Upper lobe of left lung (tissue), 6 donors: ENCODE results near the gene MRPS5. TPM values are rescaled to one million over a fixed set of nuclear protein-coding genes. Genes with fewer than 3 reads are reported as not detected.

Source experiments
- ATAC-seq, 2 donors: fragments of 200-7000 bp; cut with Tn5 transposase; one replicate each; pipeline ENCODE4 v1.9.1; 2022; ENCODE audit warnings: mild to moderate bottlenecking in 2 of 2, moderate library complexity in 2 of 2; ENCODE audit not compliant: low FRiP score in 2 of 2
- DNase-seq, 2 donors: peaks; one replicate each; pipeline ENCODE4 v3.0.0-alpha.2; 2019 to 2020
- H3K27ac ChIP-seq, 4 donors: fragments of 200-600 bp; sonication (generic); one replicate each; pipeline ENCODE4 v1.5.1; 2016 to 2019
- H3K27me3 ChIP-seq, 4 donors: fragments of 200-600 bp; sonication (generic); one replicate each; pipeline ENCODE4 v1.5.1; 2017 to 2019
- H3K36me3 ChIP-seq, 4 donors: fragments of 200-600 bp; sonication (generic); one replicate each; pipeline ENCODE4 v1.5.1; 2016 to 2019
- H3K4me1 ChIP-seq, 4 donors: fragments of 200-600 bp; sonication (generic); one replicate each; pipeline ENCODE4 v1.5.1; 2018 to 2019
- H3K4me3 ChIP-seq, 4 donors: fragments of 200-600 bp; sonication (generic); one replicate each; pipeline ENCODE4 v1.5.1; 2017 to 2019; ENCODE audit warnings: mild to moderate bottlenecking in 2 of 4, moderate library complexity in 1 of 4
- H3K9me3 ChIP-seq, 4 donors: fragments of 200-600 bp; sonication (generic); one replicate each; pipeline ENCODE4 v1.5.1; 2018 to 2019
- CTCF ChIP-seq, 6 experiments: fragments of 450-650 bp in 4 of 6; fragments of 200-600 bp in 2 of 6; sonication (generic) in 2 of 6; IDR thresholded peaks; one replicate each; pipeline ENCODE4 v1.5.1; 2016 to 2019; ENCODE audit warnings: antibody characterized with exemption in 6 of 6
- EP300 ChIP-seq, 4 donors: sonication (generic); formaldehyde crosslinking; IDR thresholded peaks; one replicate each; pipeline ENCODE4 v1.5.1; 2017; ENCODE audit warnings: antibody characterized with exemption in 4 of 4, control low read depth in 2 of 4
- POLR2A ChIP-seq, 4 donors: fragments of 450-650 bp; IDR thresholded peaks; one replicate each; pipeline ENCODE4 v1.5.1; 2016 to 2017; ENCODE audit warnings: antibody characterized with exemption in 4 of 4, mild to moderate bottlenecking in 2 of 4
- POLR2AphosphoS5 ChIP-seq, 2 donors: sonication (generic); formaldehyde crosslinking; IDR thresholded peaks; one replicate each; pipeline ENCODE4 v1.5.1; 2017; ENCODE audit warnings: antibody characterized with exemption in 2 of 2
- WGBS, 2 donors: methylation state at CpG; one replicate each; pipeline ENCODE4 v1.1.5; 2017 to 2018; 5-methylcytosine and 5-hydroxymethylcytosine counted together
- total RNA-seq, 6 donors: library from RNA; depleted of rRNA in 4 of 6; stranded (reverse); fragments of >200 nt in 4 of 6; gene quantifications; one replicate each; pipeline versions ENCODE4 v1.1.0 to v1.2.1, GENCODE V29; 2016 to 2021
- donor health status: DM: no; HTN: no; CAD: no; lungs with moderate emphysema.
- donor health status: DM: no; HTN: yes; CAD: no; lungs with severe emphysema.

The MRPS5 gene
- total RNA-seq, 6 donors from 2014 or later, result 37.5 to 77.5 (median 47.9) TPM

- peak; percentile 77 to 82 for ATAC-seq
- peak in 1 of 2 donors; percentile 76 for DNase-seq
- H3K9me3 ChIP-seq, result no peaks in the 10 kb centered on the region
- H3K36me3 ChIP-seq, result no peaks in the 10 kb centered on the region
- no peak overlapping the region for H3K4me3 ChIP-seq
- no peaks in the 10 kb centered on the region for H3K27me3 ChIP-seq
- H3K4me1 ChIP-seq, result peaks cover 5 to 17% (median 11%) of the 10 kb centered on the region in 4 donors
- H3K27ac ChIP-seq, result peak overlapping the region in 1 of 4 donors; percentile 29
- TF ChIP-seq POLR2A (IDR thresholded peaks at IDR 0.05), result no peak
- no peak for TF ChIP-seq EP300 (IDR thresholded peaks at IDR 0.05)
- no peak for TF ChIP-seq CTCF (IDR thresholded peaks at IDR 0.05)
- TF ChIP-seq POLR2AphosphoS5 (IDR thresholded peaks at IDR 0.05), result peak; percentile 75 to 76
- whole genome bisulfite sequencing, 2 donors, result 39 to 49% methylated on average over 10 to 17 of the region's 17 CpGs
These were observed 78.1 kb downstream of the MRPS5 start for GRCh38 chr2:95043300-95044093.

DNA sequence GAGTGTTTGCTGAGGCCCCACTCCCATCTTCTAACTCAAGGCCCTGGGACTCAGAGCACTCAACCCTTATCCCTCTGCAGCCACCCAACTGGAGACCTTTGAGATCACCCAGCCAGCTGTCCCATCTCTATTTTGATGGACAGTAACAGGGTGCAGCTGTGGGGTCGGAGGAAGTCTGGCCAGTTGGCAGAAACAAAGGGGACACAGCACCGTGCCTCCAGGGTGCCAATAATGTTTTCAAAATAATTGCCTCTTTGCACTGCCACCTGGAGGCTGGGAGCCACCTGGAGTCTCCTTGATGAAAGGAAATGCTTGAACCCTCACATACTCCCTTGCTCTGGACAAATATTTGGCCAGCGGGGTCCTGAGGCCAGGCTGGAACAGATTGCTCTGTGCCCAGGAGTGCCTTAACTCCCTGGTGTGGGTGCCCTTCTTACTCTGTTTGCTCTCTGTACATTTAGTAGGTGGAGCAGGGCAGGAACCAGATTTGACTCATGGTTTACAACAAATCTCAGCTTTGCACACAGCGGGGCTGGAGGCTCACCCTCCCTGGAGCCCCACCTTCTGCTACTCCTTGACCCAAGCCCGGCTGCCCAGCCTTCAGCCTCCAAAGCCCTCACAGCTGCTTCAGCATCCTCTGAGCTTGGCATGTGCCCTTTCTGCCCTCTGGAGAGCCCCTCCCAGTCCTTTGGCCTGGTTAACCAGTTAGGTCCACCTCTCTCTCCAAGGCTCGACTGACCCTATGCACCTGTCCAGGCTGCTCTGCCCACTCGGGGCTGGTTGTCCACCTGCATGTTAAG is 78.9 kb downstream of the MRPS5 start:
- no peak overlapping the region for H3K4me3 ChIP-seq
- TF ChIP-seq POLR2A (IDR thresholded peaks at IDR 0.05), result no peak
- TF ChIP-seq CTCF (IDR thresholded peaks at IDR 0.05), result no peak
- no peak for TF ChIP-seq EP300 (IDR thresholded peaks at IDR 0.05)
- no peak for TF ChIP-seq POLR2AphosphoS5 (IDR thresholded peaks at IDR 0.05)
- peak; percentile 5 to 23 for ATAC-seq
- no peaks in the 10 kb centered on the region for H3K9me3 ChIP-seq
- no peak for DNase-seq
- H3K27ac ChIP-seq, result peak overlapping the region in 1 of 4 donors; percentile 5
- no peaks in the 10 kb centered on the region for H3K27me3 ChIP-seq
- H3K36me3 ChIP-seq, result no peaks in the 10 kb centered on the region
- 43 to 44% methylated on average over 4 to 7 of the region's 7 CpGs for WGBS, 2 donors
- H3K4me1 ChIP-seq, result peaks cover 5 to 17% (median 9%) of the 10 kb centered on the region in 4 donors

DNA sequence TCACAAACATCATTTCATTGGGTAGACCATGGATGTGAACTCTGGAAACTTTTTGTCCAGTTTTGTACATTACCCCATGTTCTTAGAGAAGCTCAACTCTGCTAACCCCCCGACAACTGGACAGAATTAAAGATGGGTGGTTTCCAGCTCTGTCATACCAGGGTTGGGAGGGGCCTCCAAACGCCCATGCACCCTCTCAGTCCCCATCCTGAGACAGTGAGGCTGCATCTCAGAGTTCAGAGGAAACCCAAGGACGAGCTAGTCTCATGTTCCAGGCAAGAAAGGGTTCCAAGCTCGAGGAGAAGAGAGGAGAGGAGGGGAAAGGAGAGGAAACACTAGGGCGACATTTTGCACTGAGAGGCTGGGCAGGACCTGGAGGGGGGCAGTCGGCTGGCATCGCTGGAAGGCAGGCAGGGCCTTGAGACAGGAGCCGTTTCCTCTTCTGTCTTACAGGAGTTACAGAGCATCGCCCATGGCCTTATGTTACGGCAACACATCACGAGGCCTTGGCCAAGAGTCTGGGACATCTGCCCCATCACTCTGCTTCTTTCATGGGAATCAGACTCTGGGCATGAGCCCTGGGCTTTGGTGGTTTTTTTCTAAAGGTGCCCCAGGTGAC is 79.7 kb downstream of the MRPS5 start:
- Histone ChIP-seq H3K36me3 (no peaks in the 10 kb centered on the region), H3K4me3 (no peak overlapping the region), H3K27me3 (no peaks in the 10 kb centered on the region), H3K9me3 (no peaks in the 10 kb centered on the region), H3K4me1 (peaks cover 5 to 17% (median 9%) of the 10 kb centered on the region in 4 donors), H3K27ac (peak overlapping the region in 2 of 4 donors; percentile 5 to 43)
- 81 to 83% methylated on average over 11 of the region's 11 CpGs for WGBS, 2 donors
- no peak for TF ChIP-seq CTCF (IDR thresholded peaks at IDR 0.05)
- TF ChIP-seq POLR2A (IDR thresholded peaks at IDR 0.05), result no peak
- no peak for TF ChIP-seq EP300 (IDR thresholded peaks at IDR 0.05)
- no peak for TF ChIP-seq POLR2AphosphoS5 (IDR thresholded peaks at IDR 0.05)
- DNase-seq (no peak), ATAC-seq (no peak)

DNA sequence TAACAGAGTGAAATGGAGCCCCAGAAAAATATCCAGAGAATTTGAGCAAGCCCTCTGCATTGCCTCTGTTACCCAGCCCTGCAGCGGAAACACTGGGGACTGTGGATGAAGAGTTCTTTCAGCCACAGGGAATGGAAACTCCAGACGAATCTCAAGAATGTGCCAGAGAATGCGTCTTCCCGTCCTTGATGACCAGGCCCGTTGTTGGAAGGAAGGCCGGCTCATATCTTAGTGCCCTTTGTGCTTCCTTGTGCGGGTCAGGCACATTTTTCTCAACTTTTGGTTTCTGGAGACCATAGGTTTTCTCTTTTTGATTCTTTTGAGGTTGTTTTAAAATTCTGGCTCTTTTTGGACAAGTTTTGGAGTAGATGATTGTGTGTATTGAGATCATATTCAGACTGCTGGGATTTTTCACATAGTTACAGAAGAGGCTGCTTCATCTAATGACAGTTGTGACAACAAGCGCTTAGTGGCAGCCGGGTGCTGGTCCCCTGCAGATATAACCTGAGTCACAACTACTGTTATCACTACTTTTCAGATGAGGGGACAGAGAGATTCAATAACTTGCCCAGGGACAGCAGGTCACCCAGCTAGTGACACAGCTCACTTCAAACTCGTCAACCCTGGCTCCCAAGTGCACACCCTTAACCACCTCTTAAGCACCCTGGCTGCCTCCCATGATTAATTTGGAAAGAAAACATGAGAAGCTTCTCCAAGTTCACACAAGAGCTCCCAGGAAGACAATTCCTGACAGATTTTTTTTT is 80.4 kb downstream of the MRPS5 start:
- no peak for ATAC-seq
- Histone ChIP-seq H3K36me3 (no peaks in the 10 kb centered on the region), H3K27ac (peak overlapping the region in 2 of 4 donors; percentile 5 to 43), H3K4me1 (peaks cover 5 to 17% (median 9%) of the 10 kb centered on the region in 4 donors), H3K9me3 (no peaks in the 10 kb centered on the region), H3K4me3 (no peak overlapping the region), H3K27me3 (no peaks in the 10 kb centered on the region)
- 73 to 80% methylated on average over 10 of the region's 10 CpGs for WGBS, 2 donors
- TF ChIP-seq CTCF (IDR thresholded peaks at IDR 0.05), result no peak
- TF ChIP-seq EP300 (IDR thresholded peaks at IDR 0.05), result no peak
- TF ChIP-seq POLR2AphosphoS5 (IDR thresholded peaks at IDR 0.05), result no peak
- no peak for TF ChIP-seq POLR2A (IDR thresholded peaks at IDR 0.05)
- DNase-seq, result no peak
